ENCODE data around the gene RNF187. TPM values are rescaled to one million over a fixed set of nuclear protein-coding genes. Genes with fewer than 3 reads are reported as not detected.

Gene RNF187
- total and polyA plus RNA-seq, 7 experiments from 2014 or later = 16.5 to 133 (median 66.3) TPM

GRCh38 chr1:228457396-228458176, 29.6 kb upstream of the RNF187 start:
- intact Hi-C loops (cut with micrococcal nuclease) = loop anchor here (1.0 to 10.0 kb wide), 26 partner anchors 8 to 1170 kb away; partner anchors contain the start of genes GUK1 (in 2 of the 2), MRPL55 (in 2 of the 2), NUP133 (in 2 of the 2) and RNF187 (in 2 of the 2)
- peak overlapping the region; percentile 93 to 99 (median 98) for H3K27ac Mint-ChIP-seq
- peak; percentile 88 for ATAC-seq
- H3K36me3 ChIP-seq (ENCODE audit: control insufficient read depth in 2 of 3, insufficient read depth in 3 of 3, low read length in 3 of 3) = no peaks in the 10 kb centered on the region
- peak overlapping the region; percentile 80 to 97 (median 94) for H3K4me3 Mint-ChIP-seq
- H3K4me1 Mint-ChIP-seq = peaks cover 26 to 64% (median 42%) of the 10 kb centered on the region in 7 donors
- H3K4me3 ChIP-seq (ENCODE audit: low read length) = peak overlapping the region; percentile 78
- ChIA-PET POLR2A (interaction anchor here (0.6 to 6.3 kb wide), 10 partner anchors 12 to 358 kb away, joined by 3 to 38 read pairs (median 4); partner anchors contain the start of genes IBA57, RNF187 and TRIM11), CTCF (interaction anchor here (0.5 to 2.2 kb wide), 3 partner anchors 12 to 288 kb away, joined by 3 to 4 read pairs (median 3); no protein-coding TSS in a partner anchor)
- peaks cover 0 to 10% (median 0%) of the 10 kb centered on the region in 11 donors for H3K9me3 Mint-ChIP-seq
- H3K4me1 ChIP-seq (ENCODE audit: control insufficient read depth in 2 of 2, insufficient read depth in 2 of 2, low read length in 2 of 2) = peaks cover 14 to 17% of the 10 kb centered on the region in 2 donors
- H3K27me3 ChIP-seq (ENCODE audit: control insufficient read depth in 2 of 2, insufficient read depth in 2 of 2, low read length in 2 of 2) = no peaks in the 10 kb centered on the region
- peaks cover 0 to 7% (median 2%) of the 10 kb centered on the region in 5 donors for H3K27me3 Mint-ChIP-seq
- H3K36me3 Mint-ChIP-seq = peaks cover 0 to 13% (median 4%) of the 10 kb centered on the region in 5 donors
- peak overlapping the region; percentile 87 for H3K27ac ChIP-seq (ENCODE audit: low read depth, low read length)
- peak; percentile 61 to 95 (median 88) for DNase-seq
- H3K9me3 ChIP-seq (ENCODE audit: control insufficient read depth in 2 of 3, low read length in 3 of 3) = no peaks in the 10 kb centered on the region

- Histone ChIP-seq H3K4me3 (ENCODE audit: low read length) (peak overlapping the region; percentile 78), H3K27ac (ENCODE audit: low read depth, low read length) (peak overlapping the region; percentile 87), H3K27me3 (ENCODE audit: control insufficient read depth in 2 of 2, insufficient read depth in 2 of 2, low read length in 2 of 2) (no peaks in the 10 kb centered on the region), H3K9me3 (ENCODE audit: control insufficient read depth in 2 of 3, low read length in 3 of 3) (no peaks in the 10 kb centered on the region), H3K4me1 (ENCODE audit: control insufficient read depth in 2 of 2, insufficient read depth in 2 of 2, low read length in 2 of 2) (peaks cover 17 to 22% of the 10 kb centered on the region in 2 donors), H3K36me3 (ENCODE audit: control insufficient read depth in 2 of 3, insufficient read depth in 3 of 3, low read length in 3 of 3) (no peaks in the 10 kb centered on the region)
- ChIA-PET CTCF (interaction anchor here (1.2 to 1.7 kb wide), 2 partner anchors 27 to 29 kb away, joined by 3 to 8 read pairs; no protein-coding TSS in a partner anchor), POLR2A (interaction anchor here (0.9 to 6.3 kb wide), 4 partner anchors 11 to 297 kb away, joined by 3 to 38 read pairs (median 3); partner anchors contain the start of gene RNF187)
- peaks cover 0 to 10% (median 0%) of the 10 kb centered on the region in 11 donors for H3K9me3 Mint-ChIP-seq
- peak overlapping the region; percentile 80 to 97 (median 94) for H3K4me3 Mint-ChIP-seq
- H3K27ac Mint-ChIP-seq = peak overlapping the region; percentile 93 to 99 (median 98)
- peak; percentile 28 to 72 (median 37) for DNase-seq
- peaks cover 37 to 72% (median 50%) of the 10 kb centered on the region in 7 donors for H3K4me1 Mint-ChIP-seq
- peaks cover 0 to 10% (median 3%) of the 10 kb centered on the region in 5 donors for H3K36me3 Mint-ChIP-seq
- peaks cover 0 to 13% (median 2%) of the 10 kb centered on the region in 5 donors for H3K27me3 Mint-ChIP-seq
- ATAC-seq = no peak
- intact Hi-C loops (cut with micrococcal nuclease) = loop anchor here (2.0 to 10.0 kb wide), 9 partner anchors 43 to 1168 kb away; partner anchors contain the start of genes NUP133 (in 2 of the 2), CCSAP (in 1 of the 2), MRPL55 (in 1 of the 2) and TAF5L (in 1 of the 2)
Measured at GRCh38 chr1:228459091-228459993, 27.8 kb upstream of the RNF187 start.

GRCh38 chr1:228460821-228461220, 26.4 kb upstream of the RNF187 start:
- DNase-seq = no peak
- Histone ChIP-seq H3K27ac (ENCODE audit: low read depth, low read length) (no peak overlapping the region), H3K4me3 (ENCODE audit: low read length) (no peak overlapping the region), H3K36me3 (ENCODE audit: control insufficient read depth in 2 of 3, insufficient read depth in 3 of 3, low read length in 3 of 3) (no peaks in the 10 kb centered on the region), H3K9me3 (ENCODE audit: control insufficient read depth in 2 of 3, low read length in 3 of 3) (no peaks in the 10 kb centered on the region), H3K27me3 (ENCODE audit: control insufficient read depth in 2 of 2, insufficient read depth in 2 of 2, low read length in 2 of 2) (no peaks in the 10 kb centered on the region), H3K4me1 (ENCODE audit: control insufficient read depth in 2 of 2, insufficient read depth in 2 of 2, low read length in 2 of 2) (peaks cover 27 to 30% of the 10 kb centered on the region in 2 donors)
- no peak for ATAC-seq
- H3K9me3 Mint-ChIP-seq = peaks cover 0 to 10% (median 0%) of the 10 kb centered on the region in 11 donors
- peaks cover 0 to 7% (median 0%) of the 10 kb centered on the region in 5 donors for H3K36me3 Mint-ChIP-seq
- ChIA-PET CTCF (no interaction called here), POLR2A (interaction anchor here (0.6 to 6.3 kb wide), 2 partner anchors 26 to 462 kb away, joined by 7 to 38 read pairs; partner anchors contain the start of gene RNF187)
- H3K4me1 Mint-ChIP-seq = peaks cover 42 to 78% (median 63%) of the 10 kb centered on the region in 7 donors
- H3K4me3 Mint-ChIP-seq = peak overlapping the region; percentile 10 to 76 (median 54)
- peaks cover 0 to 13% (median 5%) of the 10 kb centered on the region in 5 donors for H3K27me3 Mint-ChIP-seq
- peak overlapping the region in 4 of 9 donors; percentile 22 to 63 (median 43) for H3K27ac Mint-ChIP-seq
- intact Hi-C loops (cut with micrococcal nuclease) = loop anchor here in 1 of 2 donors (5.0 kb wide), 1 partner anchor 881 kb away; the partner anchor contains the start of gene CCSAP

GRCh38 chr1:228462560-228462959, 24.6 kb upstream of the RNF187 start:
- peaks cover 22 to 26% of the 10 kb centered on the region in 2 donors for H3K4me1 ChIP-seq (ENCODE audit: control insufficient read depth in 2 of 2, insufficient read depth in 2 of 2, low read length in 2 of 2)

GRCh38 chr1:228463009-228463558, 24.1 kb upstream of the RNF187 start:
- CTCF ChIA-PET = interaction anchor here (0.6 kb wide), 1 partner anchor 17 kb away, joined by 4 read pairs; no protein-coding TSS in a partner anchor
- Mint-ChIP-seq H3K27ac (peak overlapping the region in 1 of 9 donors; percentile 92), H3K4me3 (peak overlapping the region in 9 of 10 donors; percentile 73 to 93 (median 81)), H3K27me3 (peaks cover 0 to 22% (median 13%) of the 10 kb centered on the region in 5 donors), H3K36me3 (peaks cover 0 to 6% (median 0%) of the 10 kb centered on the region in 5 donors), H3K9me3 (peaks cover 0 to 6% (median 0%) of the 10 kb centered on the region in 11 donors), H3K4me1 (peaks cover 27 to 73% (median 47%) of the 10 kb centered on the region in 7 donors)
- Histone ChIP-seq H3K4me3 (ENCODE audit: low read length) (peak overlapping the region; percentile 62), H3K27me3 (ENCODE audit: control insufficient read depth in 2 of 2, insufficient read depth in 2 of 2, low read length in 2 of 2) (no peaks in the 10 kb centered on the region), H3K4me1 (ENCODE audit: control insufficient read depth in 2 of 2, insufficient read depth in 2 of 2, low read length in 2 of 2) (peaks cover 22 to 26% of the 10 kb centered on the region in 2 donors), H3K27ac (ENCODE audit: low read depth, low read length) (no peak overlapping the region), H3K9me3 (ENCODE audit: control insufficient read depth in 2 of 3, low read length in 3 of 3) (no peaks in the 10 kb centered on the region), H3K36me3 (ENCODE audit: control insufficient read depth in 2 of 3, insufficient read depth in 3 of 3, low read length in 3 of 3) (no peaks in the 10 kb centered on the region)
- POLR2A ChIA-PET = interaction anchor here (1.7 to 3.2 kb wide), 2 partner anchors 8 to 24 kb away, joined by 5 to 24 read pairs; partner anchors contain the start of gene RNF187
- ATAC-seq = no peak
- no peak for DNase-seq
- intact Hi-C loops (cut with micrococcal nuclease) = loop anchor here in 1 of 2 donors (5.0 kb wide), 1 partner anchor 879 kb away; the partner anchor contains the start of gene CCSAP

More at GRCh38 chr1:228462560-228462959, 24.6 kb upstream of the RNF187 start:
- H3K36me3 Mint-ChIP-seq = peaks cover 0 to 6% (median 0%) of the 10 kb centered on the region in 5 donors
- peak overlapping the region in 1 of 9 donors; percentile 92 for H3K27ac Mint-ChIP-seq
- DNase-seq = no peak
- ChIA-PET POLR2A (interaction anchor here (1.7 kb wide), 1 partner anchor 8 kb away, joined by 5 read pairs; no protein-coding TSS in a partner anchor), CTCF (interaction anchor here (0.6 kb wide), 1 partner anchor 18 kb away, joined by 4 read pairs; no protein-coding TSS in a partner anchor)
- Histone ChIP-seq H3K4me3 (ENCODE audit: low read length) (no peak overlapping the region), H3K9me3 (ENCODE audit: control insufficient read depth in 2 of 3, low read length in 3 of 3) (no peaks in the 10 kb centered on the region), H3K27ac (ENCODE audit: low read depth, low read length) (no peak overlapping the region), H3K27me3 (ENCODE audit: control insufficient read depth in 2 of 2, insufficient read depth in 2 of 2, low read length in 2 of 2) (no peaks in the 10 kb centered on the region), H3K36me3 (ENCODE audit: control insufficient read depth in 2 of 3, insufficient read depth in 3 of 3, low read length in 3 of 3) (no peaks in the 10 kb centered on the region)
- intact Hi-C loops (cut with micrococcal nuclease) = loop anchor here in 1 of 2 donors (5.0 kb wide), 1 partner anchor 880 kb away; the partner anchor contains the start of gene CCSAP
- H3K9me3 Mint-ChIP-seq = peaks cover 0 to 10% (median 0%) of the 10 kb centered on the region in 11 donors
- peaks cover 32 to 71% (median 52%) of the 10 kb centered on the region in 7 donors for H3K4me1 Mint-ChIP-seq
- peak overlapping the region in 7 of 10 donors; percentile 6 to 87 (median 73) for H3K4me3 Mint-ChIP-seq
- peaks cover 0 to 17% (median 9%) of the 10 kb centered on the region in 5 donors for H3K27me3 Mint-ChIP-seq
- ATAC-seq = no peak
